C4-2B (cell line): ENCODE results near the gene PTK7.

ENCODE experiments used
- ZFX ChIP-seq: fragments of 450-650 bp; IDR thresholded peaks from 2 replicates; pipeline ENCODE4 v1.6.1; 2017
- TF ChIP-seq, protein P1 (sequence below): fragments of 450-650 bp; conservative IDR thresholded peaks from 2 replicates; pipeline ENCODE4 v1.5.1; 2017; ENCODE audit warnings: mild to moderate bottlenecking

DNA sequence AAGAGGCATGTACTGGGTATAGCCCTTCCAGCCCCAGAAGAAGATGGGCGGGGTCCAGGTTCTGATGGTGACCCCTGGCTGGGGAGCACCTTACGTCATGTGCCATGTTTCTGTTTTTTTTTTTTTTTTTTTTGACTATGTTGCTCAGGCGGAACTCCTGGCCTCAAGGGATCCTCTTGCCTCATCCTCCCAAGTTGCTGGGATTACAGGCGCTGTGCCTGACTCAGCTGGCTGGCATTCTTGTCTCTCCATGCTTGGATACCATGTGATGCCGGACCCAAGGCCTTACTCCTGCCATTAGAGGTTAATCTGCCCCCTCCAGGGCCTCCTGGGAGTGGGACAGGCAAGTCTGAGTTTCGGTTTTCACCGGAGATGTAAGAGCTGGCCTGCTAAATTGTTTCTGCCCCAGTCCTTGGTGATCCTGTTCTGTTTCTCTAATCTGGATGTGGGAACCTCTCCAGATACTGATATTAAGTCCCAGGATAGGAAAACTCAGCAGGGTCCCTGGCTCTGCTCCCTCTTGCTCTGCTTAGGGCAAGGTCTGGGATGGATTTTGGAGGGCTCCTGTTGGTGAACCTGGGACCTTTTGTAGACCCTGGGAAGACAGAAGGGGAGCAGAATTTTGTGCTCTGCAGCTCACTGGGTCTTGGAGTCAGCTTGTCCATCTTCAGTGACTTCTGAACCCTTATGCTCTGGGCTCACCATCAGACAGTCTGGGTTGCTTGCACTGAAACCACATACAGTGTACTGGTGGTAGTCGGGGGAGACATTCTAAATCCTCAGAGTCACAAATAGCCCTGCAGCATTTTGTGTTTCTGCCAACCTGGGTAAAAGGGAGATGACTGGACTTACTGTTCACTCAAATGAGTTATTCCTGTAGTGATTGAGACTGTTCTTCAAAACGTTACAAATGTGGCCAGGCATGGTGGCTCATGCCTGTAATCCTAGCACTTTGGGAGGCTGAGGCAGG, 45.1 kb downstream of the PTK7 start:
- TF ChIP-seq, protein P1, sequence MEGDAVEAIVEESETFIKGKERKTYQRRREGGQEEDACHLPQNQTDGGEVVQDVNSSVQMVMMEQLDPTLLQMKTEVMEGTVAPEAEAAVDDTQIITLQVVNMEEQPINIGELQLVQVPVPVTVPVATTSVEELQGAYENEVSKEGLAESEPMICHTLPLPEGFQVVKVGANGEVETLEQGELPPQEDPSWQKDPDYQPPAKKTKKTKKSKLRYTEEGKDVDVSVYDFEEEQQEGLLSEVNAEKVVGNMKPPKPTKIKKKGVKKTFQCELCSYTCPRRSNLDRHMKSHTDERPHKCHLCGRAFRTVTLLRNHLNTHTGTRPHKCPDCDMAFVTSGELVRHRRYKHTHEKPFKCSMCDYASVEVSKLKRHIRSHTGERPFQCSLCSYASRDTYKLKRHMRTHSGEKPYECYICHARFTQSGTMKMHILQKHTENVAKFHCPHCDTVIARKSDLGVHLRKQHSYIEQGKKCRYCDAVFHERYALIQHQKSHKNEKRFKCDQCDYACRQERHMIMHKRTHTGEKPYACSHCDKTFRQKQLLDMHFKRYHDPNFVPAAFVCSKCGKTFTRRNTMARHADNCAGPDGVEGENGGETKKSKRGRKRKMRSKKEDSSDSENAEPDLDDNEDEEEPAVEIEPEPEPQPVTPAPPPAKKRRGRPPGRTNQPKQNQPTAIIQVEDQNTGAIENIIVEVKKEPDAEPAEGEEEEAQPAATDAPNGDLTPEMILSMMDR = no peak
- TF ChIP-seq ZFX = no peak
